Adrenal gland (tissue), 12 donors: ENCODE data around the gene SLC44A5. TPM values are rescaled to one million over a fixed set of nuclear protein-coding genes. Genes with fewer than 3 reads are reported as not detected.

ENCODE experiments used
- DNase-seq, 7 donors: peaks; one replicate each; pipeline ENCODE4 v3.0.0-alpha.2; 2019 to 2020
- H3K27ac ChIP-seq, 5 donors: fragments of 200-600 bp; sonication (generic) in 4 of 5; 1 replicate in 3 of 5; 2 replicates in 2 of 5; pipeline versions ENCODE4 v1.5.1 to v1.8.0; 2016 to 2020; ENCODE audit warnings: mild to moderate bottlenecking in 1 of 5
- H3K27me3 ChIP-seq: fragments of 200-600 bp; 2 replicates; pipeline ENCODE4 v1.8.0; 2021
- H3K36me3 ChIP-seq, 2 donors: fragments of 200-600 bp; replicated peaks in 1 of 2; 1 replicate in 1 of 2; 2 replicates in 1 of 2; pipeline versions ENCODE4 v1.5.1 to v1.8.0; 2018 to 2022
- H3K4me1 ChIP-seq, 2 donors: fragments of 200-600 bp; replicated peaks in 1 of 2; 1 replicate in 1 of 2; 2 replicates in 1 of 2; pipeline versions ENCODE4 v1.5.1 to v1.8.0; 2018 to 2021
- H3K4me3 ChIP-seq, 4 donors: fragments of 200-600 bp; sonication (generic) in 3 of 4; one replicate each; pipeline ENCODE4 v1.5.1; 2016 to 2018
- H3K9me3 ChIP-seq, 3 donors: fragments of 200-600 bp; sonication (generic) in 1 of 3; replicated peaks in 1 of 3; 1 replicate in 2 of 3; 2 replicates in 1 of 3; pipeline versions ENCODE4 v1.5.1 to v1.8.0; 2016 to 2021
- CTCF ChIP-seq, 6 experiments: fragments of 450-650 bp in 4 of 6; fragments of 200-600 bp in 2 of 6; sonication (generic) in 1 of 6; IDR thresholded peaks; 1 replicate in 5 of 6; 2 replicates in 1 of 6; pipeline versions ENCODE4 v1.5.1 to v1.8.0; 2016 to 2021; ENCODE audit warnings: antibody characterized with exemption in 6 of 6, mild to moderate bottlenecking in 2 of 6, moderate library complexity in 1 of 6
- POLR2A ChIP-seq, 2 donors: fragments of 450-650 bp; IDR thresholded peaks; one replicate each; pipeline ENCODE4 v1.6.1; 2017; ENCODE audit warnings: antibody characterized with exemption in 2 of 2, mild to moderate bottlenecking in 2 of 2, moderate library complexity in 1 of 2
- WGBS, 4 donors: extraction: QIAGEN DNeasy Blood & Tissue Kit in 2 of 4; methylation state at CpG; one replicate each; pipeline versions ENCODE4 v1.1.5 to v1.1.7; 2013 to 2017; 5-methylcytosine and 5-hydroxymethylcytosine counted together
- intact Hi-C, 2 donors: fragments of 100-400 bp; cut with DNase I; formaldehyde crosslinking; loops; one replicate each; pipeline versions ENCODE4 v1.14.1 to v1.15.0; 2022 to 2023
- polyA plus RNA-seq, 3 donors: library from polyadenylated mRNA; stranded (reverse); fragments of 200-250 nt in 2 of 3; fragments of 350-450 nt in 1 of 3; fragmentation: Illumina TruSeq in 1 of 3; extraction: RNeasy Lipid Tissue Mini Kit (QIAGEN cat#74804) in 1 of 3; gene quantifications; one replicate each; pipeline ENCODE4 v1.2.3, GENCODE V29; 2013 to 2014
- total RNA-seq, 9 donors: library from RNA; depleted of rRNA in 4 of 9; stranded (reverse); fragments of >200 nt in 4 of 9; fragments of 120-200 nt in 1 of 9; fragmentation: NEBNext Ultra II Directional in 1 of 9; extraction: Animal tissue kit (Norgen Biotek cat#: 25700) in 1 of 9; gene quantifications; one replicate each; pipeline versions ENCODE4 v1.1.0 to v1.2.4, GENCODE V29; 2013 to 2023
- donor health status: healthy with polysubstance abuse.
- donor health status: Bipolar disorder and iron deficiency.
- donor health status: DM: yes; HTN: yes; CAD: no.
- donor health status: DM: no; HTN: no; CAD: no.
- donor health status: DM: no; HTN: no; CAD: no.
- donor health status: DM: yes; HTN: yes; CAD: no.

SLC44A5 gene
- total and polyA plus RNA-seq, 12 donors: 0.17 to 2.2 (median 0.48) TPM

- Histone ChIP-seq H3K9me3 (no peaks in the 10 kb centered on the region), H3K4me1 (no peaks in the 10 kb centered on the region), H3K27ac (no peak overlapping the region), H3K36me3 (no peaks in the 10 kb centered on the region), H3K4me3 (no peak overlapping the region), H3K27me3 (no peaks in the 10 kb centered on the region)
- intact Hi-C loops: no loop called here
- DNase-seq: no peak
- TF ChIP-seq CTCF (IDR thresholded peaks at IDR 0.05) (no peak), POLR2A (IDR thresholded peaks at IDR 0.05) (no peak)
- WGBS, 4 donors: 68 to 90% (median 75%) methylated on average over 4 of the region's 4 CpGs
These were observed 276.0 kb downstream of the SLC44A5 start for GRCh38 chr1:75334876-75335389.

- DNase-seq: no peak
- no peak for TF ChIP-seq POLR2A (IDR thresholded peaks at IDR 0.05)
- TF ChIP-seq CTCF (IDR thresholded peaks at IDR 0.05): no peak
These were observed 280.3 kb downstream of the SLC44A5 start for GRCh38 chr1:75330624-75331023.

GRCh38 chr1:75328691-75329090 lies 282.2 kb downstream of the SLC44A5 start:
- intact Hi-C loops: no loop called here
- H3K27ac ChIP-seq: no peak overlapping the region
- H3K36me3 ChIP-seq: no peaks in the 10 kb centered on the region
- DNase-seq: no peak
- no peaks in the 10 kb centered on the region for H3K4me1 ChIP-seq
- H3K9me3 ChIP-seq: no peaks in the 10 kb centered on the region
- no peak overlapping the region for H3K4me3 ChIP-seq
- 61 to 63% (median 62%) methylated on average over 4 of the region's 4 CpGs for WGBS, 4 donors
- TF ChIP-seq POLR2A (IDR thresholded peaks at IDR 0.05): no peak
- TF ChIP-seq CTCF (IDR thresholded peaks at IDR 0.05): no peak
- H3K27me3 ChIP-seq: no peaks in the 10 kb centered on the region

More at GRCh38 chr1:75330624-75331023, 280.3 kb downstream of the SLC44A5 start:
- Histone ChIP-seq H3K4me1 (no peaks in the 10 kb centered on the region), H3K9me3 (no peaks in the 10 kb centered on the region), H3K36me3 (no peaks in the 10 kb centered on the region), H3K27me3 (no peaks in the 10 kb centered on the region), H3K27ac (no peak overlapping the region), H3K4me3 (no peak overlapping the region)
- intact Hi-C loops: no loop called here

GRCh38 chr1:75327395-75327794 lies 283.5 kb downstream of the SLC44A5 start:
- Histone ChIP-seq H3K27me3 (no peaks in the 10 kb centered on the region), H3K9me3 (no peaks in the 10 kb centered on the region), H3K4me1 (no peaks in the 10 kb centered on the region), H3K36me3 (no peaks in the 10 kb centered on the region), H3K27ac (no peak overlapping the region), H3K4me3 (no peak overlapping the region)
- 84 to 90% (median 87%) methylated on average over 2 of the region's 2 CpGs for WGBS, 4 donors
- intact Hi-C loops: no loop called here
- no peak for DNase-seq
- TF ChIP-seq POLR2A (IDR thresholded peaks at IDR 0.05): no peak
- TF ChIP-seq CTCF (IDR thresholded peaks at IDR 0.05): no peak
